SK-N-SH (cell line): ENCODE measurements around the gene ACSBG1. TPM values are rescaled to one million over a fixed set of nuclear protein-coding genes. Genes with fewer than 3 reads are reported as not detected.

Experiments used
- CTCF ChIA-PET: fragments of 300-600, 350-600 bp; formaldehyde crosslinking; extraction: SDS; loops from one replicate; lab custom pipeline; 2021; lab: Yijun Ruan, JAX
- POLR2A ChIA-PET: fragments of 350-600 bp; sonication (Branson Sonifier 250); formaldehyde crosslinking; extraction: SDS; loops from one replicate; lab custom pipeline; 2020; ENCODE audit warnings: antibody characterized with exemption, inconsistent platforms; lab: Yijun Ruan, JAX
- DNase-seq: peaks from one replicate; pipeline ENCODE4 v3.0.0; 2012
- H2AFZ ChIP-seq: fragments of 200-600 bp; sonication (generic); 2 replicates; pipeline ENCODE4 v1.8.1; 2016; ENCODE audit warnings: antibody characterized with exemption, mild to moderate bottlenecking, low read depth
- H3F3A ChIP-seq: fragments of 200-600 bp; sonication (generic); replicated peaks from 2 replicates; pipeline ENCODE3; 2016; ENCODE audit warnings: antibody characterized with exemption, mild to moderate bottlenecking; ENCODE audit not compliant: insufficient read depth
- H3K27ac ChIP-seq, 2 experiments: fragments of 200-500 bp in 1 of 2; fragments of 200-600 bp in 1 of 2; sonication (Bioruptor generic) in 1 of 2; sonication (generic), shearing (Covaris generic) in 1 of 2; 2 replicates each; pipeline versions ENCODE4 v1.5.1 to v1.6.1; 2014 to 2016; ENCODE audit warnings: low read depth in 2 of 2, inconsistent platforms in 1 of 2, low read length in 1 of 2, mild to moderate bottlenecking in 1 of 2, mixed read lengths in 1 of 2
- H3K27me3 ChIP-seq: fragments of 200-600 bp; sonication (generic), shearing (Covaris generic); 2 replicates; pipeline ENCODE4 v1.6.1; 2016; ENCODE audit warnings: mixed run types; ENCODE audit not compliant: insufficient read depth
- H3K36me3 ChIP-seq, 2 experiments: fragments of 200-500 bp in 1 of 2; fragments of 200-600 bp in 1 of 2; sonication (Bioruptor generic) in 1 of 2; sonication (generic) in 1 of 2; replicated peaks in 1 of 2; 2 replicates each; pipeline versions ENCODE3 to v1.5.1; 2014 to 2016; ENCODE audit warnings: low read length in 1 of 2, mild to moderate bottlenecking in 1 of 2; ENCODE audit not compliant: insufficient read depth in 2 of 2, control insufficient read depth in 1 of 2
- H3K4me1 ChIP-seq, 2 experiments: fragments of 200-500 bp in 1 of 2; fragments of 200-600 bp in 1 of 2; sonication (Bioruptor generic) in 1 of 2; sonication (generic), shearing (Covaris generic) in 1 of 2; 2 replicates each; pipeline versions ENCODE4 v1.5.1 to v1.6.1; 2014 to 2016; ENCODE audit warnings: low read depth in 1 of 2, low read length in 1 of 2, mixed run types in 1 of 2; ENCODE audit not compliant: insufficient read depth in 2 of 2, control insufficient read depth in 1 of 2
- H3K4me2 ChIP-seq: fragments of 200-600 bp; sonication (generic), shearing (Covaris generic); 2 replicates; pipeline ENCODE4 v1.6.1; 2017; ENCODE audit warnings: mixed run types
- H3K4me3 ChIP-seq, 2 experiments: fragments of 200-500 bp in 1 of 2; fragments of 200-600 bp in 1 of 2; sonication (Bioruptor generic) in 1 of 2; sonication (generic), shearing (Covaris generic) in 1 of 2; 2 replicates each; pipeline versions ENCODE4 v1.5.1 to v1.8.1; 2014 to 2016; ENCODE audit warnings: low read depth in 2 of 2, inconsistent platforms in 1 of 2, low read length in 1 of 2, mild to moderate bottlenecking in 1 of 2, mixed read lengths in 1 of 2, moderate library complexity in 1 of 2
- H3K79me2 ChIP-seq: fragments of 200-600 bp; sonication (generic); 2 replicates; pipeline ENCODE4 v1.8.1; 2017; ENCODE audit warnings: mild to moderate bottlenecking; ENCODE audit not compliant: insufficient read depth
- H3K9ac ChIP-seq: fragments of 200-600 bp; sonication (generic); 2 replicates; pipeline ENCODE4 v1.6.1; 2017; ENCODE audit warnings: mixed run types
- H3K9me2 ChIP-seq: fragments of 200-600 bp; sonication (generic); 2 replicates; pipeline ENCODE4 v1.6.1; 2017; ENCODE audit warnings: mixed run types
- H3K9me3 ChIP-seq: fragments of 200-600 bp; sonication (generic); 2 replicates; pipeline ENCODE4 v1.6.1; 2017; ENCODE audit warnings: mixed run types, mild to moderate bottlenecking, moderate library complexity
- H4K20me1 ChIP-seq: fragments of 200-600 bp; sonication (generic); 2 replicates; pipeline ENCODE4 v1.6.1; 2017; ENCODE audit warnings: mild to moderate bottlenecking, mixed run types; ENCODE audit not compliant: insufficient read depth
- CHD2 ChIP-seq: fragments of 150-350 bp; IDR thresholded peaks from 2 replicates; pipeline ENCODE4 v1.6.1; 2018; ENCODE audit warnings: low read length; ENCODE audit not compliant: partially characterized antibody
- ELF1 ChIP-seq: IDR thresholded peaks from 2 replicates; pipeline ENCODE4 v1.4.0; 2012
- EP300 ChIP-seq, 2 experiments: IDR thresholded peaks; 2 replicates each; pipeline versions ENCODE4 v1.4.0 to v1.6.1; 2012; ENCODE audit warnings: borderline replicate concordance in 1 of 2, low read depth in 1 of 2, low read length in 1 of 2
- EZH2phosphoT487 ChIP-seq: fragments of 200-600 bp; sonication (generic); IDR thresholded peaks from 2 replicates; pipeline ENCODE4 v1.6.1; 2017; ENCODE audit warnings: low read depth, mixed run types, mild to moderate bottlenecking, antibody characterized with exemption, moderate library complexity, borderline replicate concordance
- FOSL2 ChIP-seq: IDR thresholded peaks from 2 replicates; pipeline ENCODE4 v1.4.0; 2012; ENCODE audit warnings: low read depth, mild to moderate bottlenecking, moderate library complexity, borderline replicate concordance
- FOXJ3 ChIP-seq: sonication (generic); formaldehyde crosslinking; IDR thresholded peaks from 2 replicates; pipeline ENCODE4 v1.5.1; 2020; ENCODE audit warnings: mild to moderate bottlenecking, missing genetic modification reagents
- GATA2 ChIP-seq: sonication (generic); formaldehyde crosslinking; IDR thresholded peaks from 2 replicates; pipeline ENCODE4 v1.5.0; 2020; ENCODE audit warnings: mild to moderate bottlenecking, missing genetic modification reagents
- JUND ChIP-seq: IDR thresholded peaks from 2 replicates; pipeline ENCODE4 v1.4.0; 2012
- MEF2A ChIP-seq: IDR thresholded peaks from 2 replicates; pipeline ENCODE4 v1.4.0; 2012; ENCODE audit warnings: low read depth, borderline replicate concordance
- NFIC ChIP-seq: IDR thresholded peaks from 2 replicates; pipeline ENCODE4 v1.4.0; 2012; ENCODE audit warnings: borderline replicate concordance
- NRF1 ChIP-seq: IDR thresholded peaks from 2 replicates; pipeline ENCODE4 v1.6.1; 2012; ENCODE audit warnings: low read depth, mild to moderate bottlenecking, low read length
- RAD21 ChIP-seq: IDR thresholded peaks from 2 replicates; pipeline ENCODE4 v1.6.1; 2012; ENCODE audit warnings: mild to moderate bottlenecking, low read length
- RCOR1 ChIP-seq: fragments of 150-350 bp; IDR thresholded peaks from 2 replicates; pipeline ENCODE4 v1.6.1; 2017; ENCODE audit warnings: antibody characterized with exemption, low read length
- SIN3A ChIP-seq: IDR thresholded peaks from 2 replicates; pipeline ENCODE4 v1.6.1; 2012; ENCODE audit warnings: low read depth, mild to moderate bottlenecking, low read length, moderate library complexity, borderline replicate concordance
- SMC3 ChIP-seq: IDR thresholded peaks from 2 replicates; pipeline ENCODE4 v1.6.1; 2012; ENCODE audit warnings: low read depth, low read length, improper control_type of control experiment
- TAF1 ChIP-seq: IDR thresholded peaks from 2 replicates; pipeline ENCODE4 v1.6.1; 2012; ENCODE audit warnings: low read depth, mild to moderate bottlenecking, low read length, moderate library complexity, borderline replicate concordance
- TCF12 ChIP-seq: IDR thresholded peaks from 2 replicates; pipeline ENCODE4 v1.4.0; 2012
- TEAD4 ChIP-seq: IDR thresholded peaks from 2 replicates; pipeline ENCODE4 v1.4.0; 2012; ENCODE audit warnings: mild to moderate bottlenecking, borderline replicate concordance; ENCODE audit not compliant: insufficient read depth
- YY1 ChIP-seq: IDR thresholded peaks from 2 replicates; pipeline ENCODE4 v1.4.0; 2012; ENCODE audit warnings: low read depth, mild to moderate bottlenecking
- WGBS: methylation state at CpG from one replicate; pipeline ENCODE4 v1.1.6; 2017; ENCODE audit warnings: low lambda C conversion rate; 5-methylcytosine and 5-hydroxymethylcytosine counted together
- polyA plus RNA-seq, 3 experiments: library from polyadenylated mRNA; depleted of rRNA; stranded (reverse); fragments of >200 nt; gene quantifications; 2 replicates each; pipeline ENCODE4 v1.2.3, GENCODE V29; 2012
- TF ChIP-seq, protein P1 (sequence below): fragments of 150-350 bp; IDR thresholded peaks from 2 replicates; pipeline ENCODE4 v1.6.1; 2017; ENCODE audit warnings: antibody characterized with exemption, low read length, low read depth, borderline replicate concordance
- TF ChIP-seq, protein P2 (sequence below): IDR thresholded peaks from 2 replicates; pipeline ENCODE4 v1.6.1; 2012; ENCODE audit warnings: mild to moderate bottlenecking, low read depth, low read length, moderate library complexity
- TF ChIP-seq, protein P3 (sequence below): IDR thresholded peaks from 2 replicates; pipeline ENCODE4; 2012
- TF ChIP-seq, protein P4 (sequence below): fragments of 200-600 bp; sonication (generic); IDR thresholded peaks from 2 replicates; pipeline ENCODE4 v1.6.1; 2017; ENCODE audit warnings: antibody characterized with exemption, mild to moderate bottlenecking, moderate library complexity
- TF ChIP-seq, protein P5 (sequence below): IDR thresholded peaks from 2 replicates; pipeline ENCODE4 v1.4.0; 2012; ENCODE audit warnings: low read depth, borderline replicate concordance
- TF ChIP-seq, protein P6 (sequence below): IDR thresholded peaks from 2 replicates; pipeline ENCODE4 v1.4.0; 2012; ENCODE audit warnings: low read depth

Gene ACSBG1
- polyA plus RNA-seq, 1 of the 3 experiments (the other 2 are of a cell fraction) = under 0.01 TPM

DNA sequence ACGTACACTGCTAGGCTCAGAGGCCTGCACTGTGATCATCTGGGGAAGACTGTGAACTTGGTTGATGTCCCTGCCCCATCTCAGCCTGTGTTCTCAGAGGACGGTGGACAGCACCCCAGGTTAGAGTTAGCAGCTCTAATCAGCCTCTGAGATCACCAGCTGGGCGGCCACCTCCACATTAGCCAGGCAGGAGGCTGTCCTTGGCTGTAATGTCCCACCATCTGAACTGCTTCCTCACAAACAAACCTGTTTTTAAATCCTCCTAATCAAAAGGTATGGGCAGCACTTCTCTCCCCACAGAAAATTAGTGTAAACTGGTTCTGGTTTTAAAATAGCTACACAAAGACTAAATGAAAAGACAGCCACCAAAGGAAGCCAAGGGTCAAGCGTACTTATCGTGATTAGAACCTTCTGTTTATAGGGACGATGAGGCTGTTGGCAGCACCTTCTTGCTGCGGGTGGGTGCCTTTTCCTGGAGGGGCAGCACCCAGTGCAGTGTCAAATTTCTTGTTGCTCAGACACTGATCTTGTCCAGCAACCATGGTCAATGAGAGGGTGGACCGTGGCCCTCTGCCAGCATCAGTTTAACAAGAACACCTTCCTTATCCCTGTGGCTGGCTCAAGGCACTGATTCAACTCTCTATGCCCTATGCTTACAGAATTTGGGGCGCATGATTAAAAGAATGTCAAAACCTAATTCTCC lies 24.6 kb downstream of the ACSBG1 start:
- H3K9me2 ChIP-seq = no peaks in the 10 kb centered on the region
- peaks cover 11 to 25% of the 10 kb centered on the region in 2 experiments; a peak in 3 of 4 replicates for H3K4me1 ChIP-seq
- no peaks in the 10 kb centered on the region for H3K27me3 ChIP-seq
- no peaks in the 10 kb centered on the region for H3K9me3 ChIP-seq
- peak overlapping the region in 1 of 2 experiments; percentile 16; a peak in 1 of 4 replicates for H3K27ac ChIP-seq
- WGBS = 51% methylated on average over 6 of the region's 9 CpGs
- no peaks in the 10 kb centered on the region for H3K79me2 ChIP-seq
- no peaks in the 10 kb centered on the region for H3F3A ChIP-seq
- H3K4me3 ChIP-seq = no peak overlapping the region
- ChIA-PET POLR2A (no interaction called here), CTCF (interaction anchor here (1.2 to 8.2 kb wide), 3 partner anchors 15 to 243 kb away, joined by 5 to 68 read pairs (median 12); no protein-coding TSS in a partner anchor)
- H3K36me3 ChIP-seq = no peaks in the 10 kb centered on the region
- no peak for DNase-seq
- no peak overlapping the region for H3K9ac ChIP-seq
- no peaks in the 10 kb centered on the region for H4K20me1 ChIP-seq
- peak overlapping the region; percentile 30; the same call in 1 of the 2 replicates for H3K4me2 ChIP-seq
- no peak overlapping the region for H2AFZ ChIP-seq
- no peak for TF ChIP-seq EZH2phosphoT487
- TF ChIP-seq, protein P1, sequence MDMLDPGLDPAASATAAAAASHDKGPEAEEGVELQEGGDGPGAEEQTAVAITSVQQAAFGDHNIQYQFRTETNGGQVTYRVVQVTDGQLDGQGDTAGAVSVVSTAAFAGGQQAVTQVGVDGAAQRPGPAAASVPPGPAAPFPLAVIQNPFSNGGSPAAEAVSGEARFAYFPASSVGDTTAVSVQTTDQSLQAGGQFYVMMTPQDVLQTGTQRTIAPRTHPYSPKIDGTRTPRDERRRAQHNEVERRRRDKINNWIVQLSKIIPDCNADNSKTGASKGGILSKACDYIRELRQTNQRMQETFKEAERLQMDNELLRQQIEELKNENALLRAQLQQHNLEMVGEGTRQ = no peak
- no peak for TF ChIP-seq FOXJ3 (CRISPR knock-in tag)
- no peak for TF ChIP-seq ELF1
- TF ChIP-seq GATA2 (CRISPR knock-in tag) = peak; percentile 36; the same call in 1 of the 2 replicates
- peak; percentile 42; the same call in 1 of the 2 replicates for TF ChIP-seq NFIC
- no peak for TF ChIP-seq TAF1
- TF ChIP-seq RAD21 = no peak
- no peak for TF ChIP-seq SMC3
- TF ChIP-seq, protein P2, sequence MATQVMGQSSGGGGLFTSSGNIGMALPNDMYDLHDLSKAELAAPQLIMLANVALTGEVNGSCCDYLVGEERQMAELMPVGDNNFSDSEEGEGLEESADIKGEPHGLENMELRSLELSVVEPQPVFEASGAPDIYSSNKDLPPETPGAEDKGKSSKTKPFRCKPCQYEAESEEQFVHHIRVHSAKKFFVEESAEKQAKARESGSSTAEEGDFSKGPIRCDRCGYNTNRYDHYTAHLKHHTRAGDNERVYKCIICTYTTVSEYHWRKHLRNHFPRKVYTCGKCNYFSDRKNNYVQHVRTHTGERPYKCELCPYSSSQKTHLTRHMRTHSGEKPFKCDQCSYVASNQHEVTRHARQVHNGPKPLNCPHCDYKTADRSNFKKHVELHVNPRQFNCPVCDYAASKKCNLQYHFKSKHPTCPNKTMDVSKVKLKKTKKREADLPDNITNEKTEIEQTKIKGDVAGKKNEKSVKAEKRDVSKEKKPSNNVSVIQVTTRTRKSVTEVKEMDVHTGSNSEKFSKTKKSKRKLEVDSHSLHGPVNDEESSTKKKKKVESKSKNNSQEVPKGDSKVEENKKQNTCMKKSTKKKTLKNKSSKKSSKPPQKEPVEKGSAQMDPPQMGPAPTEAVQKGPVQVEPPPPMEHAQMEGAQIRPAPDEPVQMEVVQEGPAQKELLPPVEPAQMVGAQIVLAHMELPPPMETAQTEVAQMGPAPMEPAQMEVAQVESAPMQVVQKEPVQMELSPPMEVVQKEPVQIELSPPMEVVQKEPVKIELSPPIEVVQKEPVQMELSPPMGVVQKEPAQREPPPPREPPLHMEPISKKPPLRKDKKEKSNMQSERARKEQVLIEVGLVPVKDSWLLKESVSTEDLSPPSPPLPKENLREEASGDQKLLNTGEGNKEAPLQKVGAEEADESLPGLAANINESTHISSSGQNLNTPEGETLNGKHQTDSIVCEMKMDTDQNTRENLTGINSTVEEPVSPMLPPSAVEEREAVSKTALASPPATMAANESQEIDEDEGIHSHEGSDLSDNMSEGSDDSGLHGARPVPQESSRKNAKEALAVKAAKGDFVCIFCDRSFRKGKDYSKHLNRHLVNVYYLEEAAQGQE = peak; percentile 29; the same call in 1 of the 2 replicates
- TF ChIP-seq TCF12 = peak; percentile 30
- TF ChIP-seq JUND = no peak
- TF ChIP-seq, protein P3, sequence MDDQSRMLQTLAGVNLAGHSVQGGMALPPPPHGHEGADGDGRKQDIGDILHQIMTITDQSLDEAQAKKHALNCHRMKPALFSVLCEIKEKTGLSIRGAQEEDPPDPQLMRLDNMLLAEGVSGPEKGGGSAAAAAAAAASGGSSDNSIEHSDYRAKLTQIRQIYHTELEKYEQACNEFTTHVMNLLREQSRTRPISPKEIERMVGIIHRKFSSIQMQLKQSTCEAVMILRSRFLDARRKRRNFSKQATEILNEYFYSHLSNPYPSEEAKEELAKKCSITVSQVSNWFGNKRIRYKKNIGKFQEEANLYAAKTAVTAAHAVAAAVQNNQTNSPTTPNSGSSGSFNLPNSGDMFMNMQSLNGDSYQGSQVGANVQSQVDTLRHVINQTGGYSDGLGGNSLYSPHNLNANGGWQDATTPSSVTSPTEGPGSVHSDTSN = 0 out of 2 replicates have a peak, but pooled peaks have one; percentile 26
- TF ChIP-seq TEAD4 = no peak
- no peak for TF ChIP-seq SIN3A
- no peak for TF ChIP-seq YY1
- no peak for TF ChIP-seq EP300 (IDR thresholded peaks at IDR 0.05; ENCODE audit: borderline replicate concordance in 1 of 2, low read depth in 1 of 2, low read length in 1 of 2)
- no peak for TF ChIP-seq MEF2A
- no peak for TF ChIP-seq FOSL2
- TF ChIP-seq, protein P4, sequence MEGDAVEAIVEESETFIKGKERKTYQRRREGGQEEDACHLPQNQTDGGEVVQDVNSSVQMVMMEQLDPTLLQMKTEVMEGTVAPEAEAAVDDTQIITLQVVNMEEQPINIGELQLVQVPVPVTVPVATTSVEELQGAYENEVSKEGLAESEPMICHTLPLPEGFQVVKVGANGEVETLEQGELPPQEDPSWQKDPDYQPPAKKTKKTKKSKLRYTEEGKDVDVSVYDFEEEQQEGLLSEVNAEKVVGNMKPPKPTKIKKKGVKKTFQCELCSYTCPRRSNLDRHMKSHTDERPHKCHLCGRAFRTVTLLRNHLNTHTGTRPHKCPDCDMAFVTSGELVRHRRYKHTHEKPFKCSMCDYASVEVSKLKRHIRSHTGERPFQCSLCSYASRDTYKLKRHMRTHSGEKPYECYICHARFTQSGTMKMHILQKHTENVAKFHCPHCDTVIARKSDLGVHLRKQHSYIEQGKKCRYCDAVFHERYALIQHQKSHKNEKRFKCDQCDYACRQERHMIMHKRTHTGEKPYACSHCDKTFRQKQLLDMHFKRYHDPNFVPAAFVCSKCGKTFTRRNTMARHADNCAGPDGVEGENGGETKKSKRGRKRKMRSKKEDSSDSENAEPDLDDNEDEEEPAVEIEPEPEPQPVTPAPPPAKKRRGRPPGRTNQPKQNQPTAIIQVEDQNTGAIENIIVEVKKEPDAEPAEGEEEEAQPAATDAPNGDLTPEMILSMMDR = no peak
- TF ChIP-seq, protein P5, sequence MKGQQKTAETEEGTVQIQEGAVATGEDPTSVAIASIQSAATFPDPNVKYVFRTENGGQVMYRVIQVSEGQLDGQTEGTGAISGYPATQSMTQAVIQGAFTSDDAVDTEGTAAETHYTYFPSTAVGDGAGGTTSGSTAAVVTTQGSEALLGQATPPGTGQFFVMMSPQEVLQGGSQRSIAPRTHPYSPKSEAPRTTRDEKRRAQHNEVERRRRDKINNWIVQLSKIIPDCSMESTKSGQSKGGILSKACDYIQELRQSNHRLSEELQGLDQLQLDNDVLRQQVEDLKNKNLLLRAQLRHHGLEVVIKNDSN = no peak
- TF ChIP-seq RCOR1 = no peak
- no peak for TF ChIP-seq CHD2
- TF ChIP-seq NRF1 = no peak
- TF ChIP-seq, protein P6, sequence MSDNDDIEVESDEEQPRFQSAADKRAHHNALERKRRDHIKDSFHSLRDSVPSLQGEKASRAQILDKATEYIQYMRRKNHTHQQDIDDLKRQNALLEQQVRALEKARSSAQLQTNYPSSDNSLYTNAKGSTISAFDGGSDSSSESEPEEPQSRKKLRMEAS = no peak
